GM12878 (cell line): ENCODE data around the gene CSMD2. TPM values are rescaled to one million over a fixed set of nuclear protein-coding genes. Genes with fewer than 3 reads are reported as not detected.
"Not testable (repeated sequence)": the region's sequence is repeated elsewhere in the genome, so short reads cannot be mapped to it uniquely, and the experiment has no call there.

Experiments
- ATAC-seq: fragments of 200-7000 bp; cut with Tn5 transposase; 3 replicates; pipeline ENCODE4 v1.9.1; 2020; ENCODE audit warnings: mild to moderate bottlenecking, moderate library complexity
- BruUV-seq: library from RNA; stranded (reverse); fragments of 400-500 nt; replicated peaks from 2 replicates; lab custom pipeline; 2021; lab: Mats Ljungman, UMichigan
- CTCF ChIA-PET: fragments of 300-600 bp; sonication (Branson Sonifier 250); formaldehyde crosslinking; extraction: SDS; loops from one replicate; lab custom pipeline; 2021; ENCODE audit warnings: inconsistent platforms; lab: Yijun Ruan, JAX
- POLR2A ChIA-PET: fragments of 350-600 bp; formaldehyde crosslinking; extraction: SDS; loops from one replicate; lab custom pipeline; 2021; ENCODE audit warnings: inconsistent platforms; lab: Charles Lee
- RAD21 ChIA-PET: fragments of 300-600 bp; sonication (Branson Sonifier 250); formaldehyde crosslinking; loops from one replicate; lab custom pipeline; 2023; ENCODE audit warnings: antibody characterized with exemption; ENCODE audit not compliant: unreplicated experiment; lab: Charles Lee
- SMC1A ChIA-PET: fragments of 300-600 bp; sonication (Branson Sonifier 250); formaldehyde crosslinking; loops from one replicate; lab custom pipeline; 2023; ENCODE audit not compliant: unreplicated experiment, uncharacterized antibody; lab: Charles Lee
- DNase-seq: peaks from one replicate; pipeline ENCODE4 v3.0.0-alpha.2; 2011; ENCODE audit warnings: low read depth, low spot score
- FAIRE-seq: peaks from 3 replicates; lab custom pipeline; 2011; peaks lifted over from hg19 to GRCh38; lab: Jason Lieb, UNC
- H2AFZ ChIP-seq: 2 replicates; pipeline ENCODE4 v1.6.0; 2011; ENCODE audit warnings: low read depth, low read length, control low read depth; ENCODE audit not compliant: control insufficient read depth
- H3K27ac ChIP-seq: 2 replicates; pipeline ENCODE4 v1.5.1; 2011; ENCODE audit warnings: control low read depth; ENCODE audit not compliant: control insufficient read depth, insufficient read depth
- H3K27me3 ChIP-seq, 2 experiments: replicated peaks in 1 of 2; 2 replicates each; pipeline versions ENCODE4 v1.6.0 to v1.6.1; 2011; ENCODE audit warnings: low read length in 1 of 2; ENCODE audit not compliant: control insufficient read depth in 2 of 2, insufficient read depth in 2 of 2
- H3K36me3 ChIP-seq, 2 experiments: 2 replicates each; pipeline ENCODE4 v1.5.1; 2011; ENCODE audit warnings: low read length in 1 of 2; ENCODE audit not compliant: control insufficient read depth in 2 of 2, insufficient read depth in 2 of 2
- H3K4me1 ChIP-seq: 2 replicates; pipeline ENCODE4 v1.6.1; 2011; ENCODE audit warnings: mild to moderate bottlenecking, low read length, moderate library complexity, mixed read lengths; ENCODE audit not compliant: control insufficient read depth, insufficient read depth
- H3K4me2 ChIP-seq: 2 replicates; pipeline ENCODE4 v1.6.0; 2011; ENCODE audit warnings: control low read depth; ENCODE audit not compliant: control insufficient read depth, insufficient read depth
- H3K4me3 ChIP-seq: fragments of 200-600 bp; sonication (generic); 2 replicates; pipeline ENCODE4 v1.5.1; 2016
- H3K79me2 ChIP-seq: 2 replicates; pipeline ENCODE4 v1.6.0; 2011; ENCODE audit warnings: low read length; ENCODE audit not compliant: control insufficient read depth, insufficient read depth
- H3K9ac ChIP-seq: 2 replicates; pipeline ENCODE4 v1.8.0; 2011; ENCODE audit warnings: low read length, control low read depth, mixed read lengths; ENCODE audit not compliant: control insufficient read depth, insufficient read depth
- H3K9me3 ChIP-seq: replicated peaks from 3 replicates; pipeline ENCODE4 v1.5.1; 2011; ENCODE audit warnings: mild to moderate bottlenecking, low read length; ENCODE audit not compliant: control insufficient read depth, insufficient read depth
- H4K20me1 ChIP-seq: 2 replicates; pipeline ENCODE4 v1.6.0; 2011; ENCODE audit not compliant: control insufficient read depth, insufficient read depth
- BCLAF1 ChIP-seq: fragments of 450-650 bp; IDR thresholded peaks from 2 replicates; pipeline ENCODE4 v1.6.1; 2017; ENCODE audit warnings: antibody characterized with exemption, mild to moderate bottlenecking, moderate library complexity
- CHD4 ChIP-seq: fragments of 200-600 bp; sonication (generic); IDR thresholded peaks from 2 replicates; pipeline ENCODE4 v1.6.1; 2016; ENCODE audit warnings: mild to moderate bottlenecking
- E2F4 ChIP-seq: IDR thresholded peaks from 2 replicates; pipeline ENCODE4 v1.6.1; 2012; ENCODE audit warnings: low read depth, low read length, improper control_type of control experiment
- EP300 ChIP-seq, 2 experiments: fragments of 150-350 bp in 1 of 2; IDR thresholded peaks; 2 replicates each; pipeline ENCODE4 v1.6.1; 2011 to 2012; ENCODE audit warnings: low read depth in 2 of 2, low read length in 2 of 2, borderline replicate concordance in 1 of 2, improper control_type of control experiment in 1 of 2, inconsistent platforms in 1 of 2; ENCODE audit not compliant: control insufficient read depth in 1 of 2
- ESRRA ChIP-seq: IDR thresholded peaks from 2 replicates; pipeline ENCODE4 v1.6.1; 2012; ENCODE audit warnings: mild to moderate bottlenecking, low read length, improper control_type of control experiment
- HDAC6 ChIP-seq: fragments of 200-600 bp; sonication (generic); IDR thresholded peaks from one replicate; pipeline ENCODE4 v1.8.0; 2017; ENCODE audit warnings: antibody characterized with exemption; ENCODE audit not compliant: unreplicated experiment
- IRF4 ChIP-seq: IDR thresholded peaks from 2 replicates; pipeline ENCODE4 v1.6.1; 2011; ENCODE audit warnings: low read depth, low read length
- PAX5 ChIP-seq: IDR thresholded peaks from 2 replicates; pipeline ENCODE4 v1.6.1; 2011; ENCODE audit warnings: low read depth, low read length, borderline replicate concordance
- RAD51 ChIP-seq: fragments of 450-650 bp; IDR thresholded peaks from 2 replicates; pipeline ENCODE4 v1.6.1; 2016; ENCODE audit warnings: moderate library complexity, mild to moderate bottlenecking, inconsistent platforms
- RBBP5 ChIP-seq: fragments of 200-600 bp; sonication (generic); conservative IDR thresholded peaks from 2 replicates; pipeline ENCODE4 v1.6.1; 2016
- YY1 ChIP-seq: IDR thresholded peaks from 2 replicates; pipeline ENCODE4 v1.6.1; 2011; ENCODE audit warnings: low read depth, mild to moderate bottlenecking, low read length
- WGBS: methylation state at CpG from one replicate; pipeline ENCODE4 v1.1.6; 2016; ENCODE audit warnings: low lambda C conversion rate; ENCODE audit not compliant: insufficient replicate concordance, insufficient coverage; ENCODE audit errors: missing lambda C conversion rate; 5-methylcytosine and 5-hydroxymethylcytosine counted together
- in situ Hi-C: fragments of 300-500 bp; cut with MboI; formaldehyde crosslinking; loops from 9 replicates; pipeline ENCODE4 v1.14.3; 2018; ENCODE audit warnings: mixed read lengths
- intact Hi-C: fragments of 100-400 bp; cut with micrococcal nuclease; formaldehyde crosslinking; loops from one replicate; pipeline ENCODE4 v1.14.2; 2022; ENCODE audit not compliant: unreplicated experiment
- polyA plus RNA-seq, 11 experiments: library from polyadenylated mRNA; depleted of rRNA in 4 of 11; unstranded in 6 of 11; stranded (reverse) in 5 of 11; fragments of >200 nt; fragmentation: Nextera tagmentation in 4 of 11; fragmentation: Illumina TruSeq in 1 of 11; extraction: Ambion mirVana in 4 of 11; extraction: Trizol in 1 of 11; gene quantifications; 1 replicate in 1 of 11; 2 replicates in 10 of 11; pipeline versions ENCODE4 v1.2.1 to v1.2.3, GENCODE V29; 2011 to 2016; ENCODE audit warnings: inconsistent platforms in 2 of 11, missing spikeins in 2 of 11, low read depth in 1 of 11
- total RNA-seq, 4 experiments: library from RNA; depleted of rRNA in 3 of 4; stranded (reverse); fragments of >200 nt in 3 of 4; fragmentation: Illumina TruSeq in 1 of 4; extraction: Trizol in 1 of 4; gene quantifications; 2 replicates each; pipeline versions ENCODE4 v1.2.1 to v1.2.3, GENCODE V29; 2013 to 2021

Gene CSMD2
- total and polyA plus RNA-seq, 10 of the 15 experiments (the other 5 are each of a cell fraction or from before 2014, with no cell fraction given) = under 0.01 TPM; not detected in 9

GRCh38 chr1:34186741-34187494 is 21.9 kb upstream of the CSMD2 start:
- Histone ChIP-seq H3K4me2 (no peak overlapping the region), H3K27me3 (no peaks in the 10 kb centered on the region), H3K4me3 (no peak overlapping the region), H3K9ac (no peak overlapping the region), H4K20me1 (no peaks in the 10 kb centered on the region), H3K9me3 (no peaks in the 10 kb centered on the region; the same call in 1 of the 3 replicates), H3K27ac (no peak overlapping the region), H3K36me3 (no peaks in the 10 kb centered on the region), H2AFZ (no peak overlapping the region), H3K79me2 (no peaks in the 10 kb centered on the region), H3K4me1 (no peaks in the 10 kb centered on the region)
- in situ Hi-C loops (no loop called here), intact Hi-C loops (no loop called here)
- 46% methylated on average over 12 of the region's 12 CpGs for WGBS
- ChIA-PET CTCF (no interaction called here), SMC1A (interaction anchor here (0.6 kb wide), 1 partner anchor 747 kb away, joined by 3 read pairs; no protein-coding TSS in a partner anchor), POLR2A (no interaction called here), RAD21 (no interaction called here)
- no peak for ATAC-seq
- no peak for TF ChIP-seq IRF4
- no peak for TF ChIP-seq PAX5
- TF ChIP-seq EP300 (IDR thresholded peaks at IDR 0.05; ENCODE audit: borderline replicate concordance in 1 of 2, control insufficient read depth in 1 of 2, low read depth in 2 of 2, low read length in 2 of 2) = no peak
- no peak for TF ChIP-seq RAD51
- TF ChIP-seq RBBP5 = no peak
- TF ChIP-seq BCLAF1 = no peak
- no peak for TF ChIP-seq ESRRA
- no peak for TF ChIP-seq CHD4
- no peak for TF ChIP-seq E2F4
- no peak for TF ChIP-seq YY1
- TF ChIP-seq HDAC6 = no peak
- no TSS peak for BruUV-seq
- no peak for FAIRE-seq
- no peak for DNase-seq

- H3K4me2 ChIP-seq, BruUV-seq, H3K36me3 ChIP-seq, CTCF ChIA-PET, ATAC-seq, H3K4me1 ChIP-seq, H3K4me3 ChIP-seq, H3K9me3 ChIP-seq, FAIRE-seq, H2AFZ ChIP-seq, H3K27me3 ChIP-seq, H3K9ac ChIP-seq, in situ Hi-C loops, H4K20me1 ChIP-seq, DNase-seq, H3K79me2 ChIP-seq, SMC1A ChIA-PET, H3K27ac ChIP-seq, intact Hi-C loops: not testable (repeated sequence)
- POLR2A ChIA-PET = interaction anchor here (0.6 to 0.7 kb wide), 2 partner anchors 360 to 502 kb away, joined by 3 read pairs; no protein-coding TSS in a partner anchor
- 21% methylated on average over 4 of the region's 4 CpGs for WGBS
- RAD21 ChIA-PET = interaction anchor here (0.6 kb wide), 1 partner anchor 1001 kb away, joined by 4 read pairs; no protein-coding TSS in a partner anchor
Observed at GRCh38 chr1:34183381-34183780, 18.4 kb upstream of the CSMD2 start.
